ENCODE results near the gene FBN2. TPM values are rescaled to one million over a fixed set of nuclear protein-coding genes. Genes with fewer than 3 reads are reported as not detected.

Gene FBN2
- total and polyA plus RNA-seq, 12 donors = 2.2 to 237 (median 21.6) TPM

- no peaks in the 10 kb centered on the region for H3K27me3 ChIP-seq
- H3K4me1 ChIP-seq (replicated peaks in 1 of 2) = no peaks in the 10 kb centered on the region
- no peak for DNase-seq
- H3K4me3 ChIP-seq = no peak overlapping the region
- TF ChIP-seq, protein P1, sequence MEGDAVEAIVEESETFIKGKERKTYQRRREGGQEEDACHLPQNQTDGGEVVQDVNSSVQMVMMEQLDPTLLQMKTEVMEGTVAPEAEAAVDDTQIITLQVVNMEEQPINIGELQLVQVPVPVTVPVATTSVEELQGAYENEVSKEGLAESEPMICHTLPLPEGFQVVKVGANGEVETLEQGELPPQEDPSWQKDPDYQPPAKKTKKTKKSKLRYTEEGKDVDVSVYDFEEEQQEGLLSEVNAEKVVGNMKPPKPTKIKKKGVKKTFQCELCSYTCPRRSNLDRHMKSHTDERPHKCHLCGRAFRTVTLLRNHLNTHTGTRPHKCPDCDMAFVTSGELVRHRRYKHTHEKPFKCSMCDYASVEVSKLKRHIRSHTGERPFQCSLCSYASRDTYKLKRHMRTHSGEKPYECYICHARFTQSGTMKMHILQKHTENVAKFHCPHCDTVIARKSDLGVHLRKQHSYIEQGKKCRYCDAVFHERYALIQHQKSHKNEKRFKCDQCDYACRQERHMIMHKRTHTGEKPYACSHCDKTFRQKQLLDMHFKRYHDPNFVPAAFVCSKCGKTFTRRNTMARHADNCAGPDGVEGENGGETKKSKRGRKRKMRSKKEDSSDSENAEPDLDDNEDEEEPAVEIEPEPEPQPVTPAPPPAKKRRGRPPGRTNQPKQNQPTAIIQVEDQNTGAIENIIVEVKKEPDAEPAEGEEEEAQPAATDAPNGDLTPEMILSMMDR (IDR thresholded peaks at IDR 0.05) = no peak
- no peak for TF ChIP-seq POLR2A (IDR thresholded peaks at IDR 0.05)
- H3K27ac ChIP-seq = no peak overlapping the region
- H3K9me3 ChIP-seq (replicated peaks in 1 of 3) = no peaks in the 10 kb centered on the region
- 86 to 95% (median 94%) methylated on average over 3 of the region's 3 CpGs for WGBS, 4 donors
- intact Hi-C loops (cut with DNase I) = no loop called here
- H3K36me3 ChIP-seq (replicated peaks in 1 of 2) = no peaks in the 10 kb centered on the region
Observed at GRCh38 chr5:128357226-128357625, 180.8 kb downstream of the FBN2 start.

- no peaks in the 10 kb centered on the region for H3K36me3 ChIP-seq (replicated peaks in 1 of 2)
- no peaks in the 10 kb centered on the region for H3K9me3 ChIP-seq (replicated peaks in 1 of 3)
- no peaks in the 10 kb centered on the region for H3K4me1 ChIP-seq (replicated peaks in 1 of 2)
- DNase-seq = no peak
- no peaks in the 10 kb centered on the region for H3K27me3 ChIP-seq
- TF ChIP-seq, protein P1 (IDR thresholded peaks at IDR 0.05) = no peak
- TF ChIP-seq POLR2A (IDR thresholded peaks at IDR 0.05) = no peak
- WGBS, 4 donors = 85 to 92% (median 89%) methylated on average over 3 of the region's 3 CpGs
- no peak overlapping the region for H3K27ac ChIP-seq
- intact Hi-C loops (cut with DNase I) = no loop called here
- H3K4me3 ChIP-seq = no peak overlapping the region
Observed at GRCh38 chr5:128355961-128356360, 182.1 kb downstream of the FBN2 start.

- no peak overlapping the region for H3K27ac ChIP-seq
- WGBS, 4 donors = 78 to 89% (median 84%) methylated on average over 3 of the region's 3 CpGs
- TF ChIP-seq POLR2A (IDR thresholded peaks at IDR 0.05) = no peak
- TF ChIP-seq, protein P1 (IDR thresholded peaks at IDR 0.05) = no peak
- H3K4me3 ChIP-seq = no peak overlapping the region
- H3K9me3 ChIP-seq (replicated peaks in 1 of 3) = no peaks in the 10 kb centered on the region
- H3K27me3 ChIP-seq = no peaks in the 10 kb centered on the region
- H3K36me3 ChIP-seq (replicated peaks in 1 of 2) = no peaks in the 10 kb centered on the region
- no peak for DNase-seq
- H3K4me1 ChIP-seq (replicated peaks in 1 of 2) = no peaks in the 10 kb centered on the region
- intact Hi-C loops (cut with DNase I) = no loop called here
Observed at GRCh38 chr5:128353441-128354107, 184.5 kb downstream of the FBN2 start.

DNA sequence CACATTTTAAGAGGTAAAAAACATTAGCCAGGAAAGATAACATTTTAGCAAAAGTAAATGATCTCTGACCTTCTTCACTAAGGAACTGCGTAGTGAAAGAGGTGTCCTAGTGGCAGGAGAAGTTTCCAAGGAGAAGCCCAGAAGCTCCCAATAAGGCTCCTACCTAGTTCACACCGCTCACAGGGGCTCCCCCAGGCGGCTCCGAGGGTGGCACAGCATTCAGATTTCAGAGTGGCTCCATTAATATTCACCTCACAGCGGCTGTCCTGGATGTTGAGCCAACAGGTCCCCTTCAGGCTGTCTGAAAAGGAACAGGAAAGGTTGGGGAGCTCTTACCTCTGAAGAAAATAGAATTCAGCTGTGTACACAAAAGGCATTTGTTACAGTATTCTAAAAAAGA, 187.3 kb downstream of the FBN2 start:
- no peak for TF ChIP-seq POLR2A (IDR thresholded peaks at IDR 0.05)
- TF ChIP-seq, protein P1 (IDR thresholded peaks at IDR 0.05) = no peak
- no peaks in the 10 kb centered on the region for H3K27me3 ChIP-seq
- H3K9me3 ChIP-seq (replicated peaks in 1 of 3) = no peaks in the 10 kb centered on the region
- H3K4me1 ChIP-seq (replicated peaks in 1 of 2) = no peaks in the 10 kb centered on the region
- DNase-seq = no peak
- H3K27ac ChIP-seq = no peak overlapping the region
- intact Hi-C loops (cut with DNase I) = no loop called here
- WGBS, 4 donors = 89 to 100% (median 91%) methylated on average over 5 of the region's 5 CpGs
- no peak overlapping the region for H3K4me3 ChIP-seq
- H3K36me3 ChIP-seq (replicated peaks in 1 of 2) = no peaks in the 10 kb centered on the region
